GM19438 (cell line): Measurements from ENCODE around the gene RFFL.

Experiments
- ATAC-seq: cut with Tn5 transposase; IDR thresholded peaks from one replicate; pipeline ENCODE4 v1.9.1; 2021; ENCODE audit warnings: low read depth; ENCODE audit not compliant: unreplicated experiment

RFFL gene

GRCh38 chr17:35082073-35082657, 18.7 kb upstream of the RFFL start:
- ATAC-seq = no peak

- no peak for ATAC-seq
Observed at GRCh38 chr17:35081638-35082037, 18.1 kb upstream of the RFFL start.

- no peak for ATAC-seq
Observed at GRCh38 chr17:35080536-35080935, 17.0 kb upstream of the RFFL start.

GRCh38 chr17:35079547-35080423, 16.3 kb upstream of the RFFL start:
- ATAC-seq = no peak

DNA sequence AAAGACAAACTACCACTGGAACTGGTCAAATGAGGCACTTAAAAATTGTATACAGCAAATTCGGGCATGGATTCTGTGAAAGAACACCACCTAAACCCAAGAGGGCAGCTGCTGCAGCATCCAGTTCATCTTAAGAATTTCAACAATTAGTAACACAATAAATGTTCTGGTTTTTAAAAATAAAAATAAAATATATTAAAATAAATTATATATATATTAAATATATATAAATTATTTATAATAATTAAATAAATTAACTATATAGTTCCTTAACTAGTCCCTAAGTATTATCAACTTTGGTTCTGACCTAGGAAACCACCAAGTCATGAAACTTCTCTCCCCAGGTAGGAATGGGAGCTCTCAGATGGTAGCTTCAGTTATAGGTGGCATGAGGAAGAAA, 13.4 kb upstream of the RFFL start:
- ATAC-seq = no peak

DNA sequence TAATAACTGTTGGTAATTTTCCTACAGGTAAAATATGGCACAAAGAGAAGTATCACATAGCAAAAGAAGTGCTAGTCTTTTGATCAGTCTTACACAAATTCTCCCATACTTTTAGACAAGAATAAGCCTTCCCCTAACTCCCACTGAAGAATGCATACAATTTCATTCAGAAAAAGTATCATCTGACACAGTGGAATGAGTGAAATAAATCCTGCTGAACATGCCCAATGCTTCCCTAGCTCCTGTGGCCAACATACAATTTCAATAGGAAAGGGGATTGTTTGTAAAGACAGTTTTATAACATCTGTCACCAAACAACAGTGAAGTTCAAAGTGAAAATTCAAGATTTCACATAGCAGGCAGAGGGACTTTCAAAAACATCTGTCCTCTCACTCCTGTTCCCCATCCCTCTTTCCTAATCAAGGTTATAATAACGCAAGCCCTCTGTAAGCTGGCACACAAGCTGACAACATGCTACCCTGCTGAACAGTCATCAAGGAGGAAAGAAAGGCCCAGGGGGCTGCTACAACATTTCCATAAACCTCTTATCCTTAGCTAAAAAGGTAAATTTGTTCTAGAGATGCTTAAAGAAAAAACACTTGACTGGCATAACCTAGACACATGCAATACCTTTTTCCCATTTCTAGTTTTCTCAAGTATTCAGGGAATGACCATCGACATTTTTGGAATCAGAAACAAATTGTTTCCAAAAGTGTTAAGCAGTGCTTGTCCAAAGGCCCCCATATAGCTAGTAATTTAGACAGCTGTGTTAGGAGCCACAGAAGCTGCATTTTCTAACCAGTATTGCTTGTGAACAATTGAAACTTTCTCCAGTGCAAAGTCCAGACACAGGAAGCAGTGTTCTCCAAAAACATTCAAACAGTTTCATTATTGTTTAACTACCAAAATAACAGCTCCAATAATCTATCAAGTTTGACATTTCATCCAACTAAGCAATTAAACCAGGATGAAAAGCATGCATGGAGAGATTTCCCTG, 11.5 kb upstream of the RFFL start:
- no peak for ATAC-seq

DNA sequence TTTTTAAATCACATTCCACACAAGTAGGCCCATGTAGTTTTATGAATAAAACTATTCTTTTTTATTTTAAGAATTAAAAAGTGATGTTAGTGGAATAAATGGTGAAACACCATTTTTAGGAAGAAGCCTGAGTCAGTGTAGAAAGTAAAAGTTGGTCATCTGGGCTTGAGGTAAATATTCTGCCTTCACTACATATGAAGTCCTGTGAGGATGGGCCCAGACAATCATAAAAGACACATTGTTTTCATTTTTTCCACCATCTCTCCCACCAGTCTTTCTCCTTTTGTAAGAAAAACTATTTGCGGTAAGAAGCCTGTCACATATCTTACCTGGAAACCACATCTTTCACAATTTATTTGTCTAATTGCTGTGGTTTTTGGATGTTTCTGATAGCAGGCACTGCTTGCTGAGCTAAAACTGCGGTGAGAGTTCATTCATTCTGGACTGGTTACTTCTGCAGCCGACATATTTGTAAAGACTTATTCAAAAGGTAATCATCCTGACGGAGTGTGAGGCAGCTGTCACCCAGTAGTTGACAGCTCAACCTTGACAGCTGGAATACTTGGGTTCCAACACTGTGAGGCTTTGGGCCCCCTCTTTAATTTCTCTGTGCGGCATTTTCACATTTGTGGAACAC, 10.6 kb upstream of the RFFL start:
- ATAC-seq = no peak

- no peak for ATAC-seq
Observed at GRCh38 chr17:35073183-35073790, 9.8 kb upstream of the RFFL start.

DNA sequence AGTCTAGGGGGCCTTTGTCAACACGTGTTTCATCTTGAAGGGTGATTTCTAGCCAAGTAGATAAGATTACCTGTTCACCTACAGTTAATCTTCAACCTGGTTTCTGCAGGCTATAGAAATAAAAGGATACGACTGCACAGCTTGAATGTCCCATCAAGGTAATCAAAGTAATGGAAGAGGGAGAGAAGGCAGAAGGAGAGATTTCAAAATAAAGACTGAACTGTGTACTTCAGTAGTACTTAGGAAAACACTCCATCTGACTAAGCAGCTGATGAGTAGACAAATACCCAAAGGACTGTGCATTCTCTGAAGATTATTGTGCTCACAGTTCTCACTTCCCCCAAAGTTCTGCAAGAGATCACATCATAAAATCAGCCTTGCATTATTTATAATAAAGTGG, 5.8 kb upstream of the RFFL start:
- ATAC-seq = no peak

DNA sequence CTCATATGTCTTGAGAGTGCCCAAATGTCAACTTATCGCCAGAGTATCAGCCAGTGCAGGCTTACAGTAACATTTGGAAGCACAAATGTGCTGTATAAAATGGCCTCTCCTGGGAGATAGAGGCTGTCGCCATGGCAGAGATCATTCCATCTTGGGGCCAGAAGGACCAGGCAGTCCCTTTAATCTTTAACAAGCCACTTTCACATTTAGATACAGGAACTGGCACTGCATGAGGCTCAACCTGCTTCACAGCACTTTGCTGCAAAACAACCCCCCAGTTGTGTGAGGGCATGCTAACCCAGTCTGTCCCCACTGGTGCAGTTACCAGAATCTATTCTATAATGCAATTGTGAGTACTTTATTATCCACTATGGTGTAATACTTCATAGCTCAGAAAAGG, 4.7 kb upstream of the RFFL start:
- no peak for ATAC-seq

DNA sequence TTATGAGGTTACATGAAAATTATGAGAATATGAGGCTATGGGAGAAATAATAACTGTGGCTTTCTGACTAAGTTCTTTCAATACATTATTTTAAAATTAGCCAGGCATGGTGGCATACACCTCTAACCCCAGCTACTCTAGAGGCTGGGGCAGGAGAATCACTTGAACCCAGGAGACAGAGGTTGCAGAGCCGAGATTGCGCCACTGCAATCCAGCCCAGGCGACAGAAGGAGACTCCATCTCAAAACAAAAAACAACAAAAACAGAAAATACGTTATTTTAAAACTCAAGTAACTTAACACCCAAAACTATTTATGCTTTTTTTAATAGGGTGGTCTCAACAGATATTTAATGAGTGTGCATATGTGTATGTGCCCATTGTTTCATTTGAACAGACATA, 2.4 kb upstream of the RFFL start:
- ATAC-seq = no peak

DNA sequence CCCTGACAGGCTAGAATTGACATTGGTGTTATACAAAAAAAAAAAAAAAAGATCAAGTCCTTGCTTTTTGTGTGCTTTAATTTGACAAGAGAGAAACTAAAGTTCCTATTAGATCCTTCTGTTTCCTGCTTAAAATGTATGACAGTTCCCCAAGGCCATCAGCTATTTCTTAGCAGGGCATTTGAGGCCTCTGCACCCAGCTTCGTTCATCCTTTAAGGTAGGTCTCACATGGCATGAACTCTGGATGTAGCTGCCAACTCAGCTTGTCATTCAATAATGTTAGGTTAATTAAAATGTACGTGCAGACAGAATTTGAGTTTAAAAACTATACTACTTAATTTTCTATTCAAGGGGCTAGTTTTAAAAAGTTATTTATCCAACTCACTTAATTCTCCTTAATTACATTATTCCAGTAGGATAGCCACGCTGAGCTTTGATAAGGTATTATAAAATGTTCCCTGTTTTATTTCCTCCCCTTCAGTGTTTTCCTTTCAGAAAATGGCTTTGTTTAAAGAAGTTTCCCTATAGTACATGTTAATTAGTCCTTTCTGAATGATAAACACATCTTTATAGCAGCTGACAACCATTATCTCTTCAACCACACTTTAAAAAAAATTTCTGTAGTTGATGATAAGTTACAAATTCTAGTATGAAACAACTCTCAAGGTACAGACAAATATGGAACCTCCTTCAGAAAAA, 1.2 kb upstream of the RFFL start:
- no peak for ATAC-seq

DNA sequence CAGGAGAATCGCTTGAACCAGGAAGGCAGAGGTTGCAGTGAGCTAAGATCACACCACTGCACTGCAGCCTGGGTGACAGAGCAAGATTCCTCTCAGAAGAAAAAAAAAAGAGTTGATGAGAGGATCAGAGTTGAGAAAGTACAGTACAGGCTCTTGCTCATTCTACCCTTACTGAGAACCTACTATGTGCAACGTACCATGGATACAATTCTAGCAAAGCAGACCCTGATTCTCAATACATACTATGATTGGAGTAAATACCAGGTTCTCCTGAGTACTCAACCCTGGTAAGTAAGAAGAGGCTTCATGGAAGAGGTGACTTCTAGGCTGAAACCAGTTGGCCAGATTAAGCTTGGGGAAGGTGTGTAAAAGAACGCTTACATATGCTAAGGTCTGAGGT, 1.2 kb downstream of the RFFL start:
- ATAC-seq = no peak

DNA sequence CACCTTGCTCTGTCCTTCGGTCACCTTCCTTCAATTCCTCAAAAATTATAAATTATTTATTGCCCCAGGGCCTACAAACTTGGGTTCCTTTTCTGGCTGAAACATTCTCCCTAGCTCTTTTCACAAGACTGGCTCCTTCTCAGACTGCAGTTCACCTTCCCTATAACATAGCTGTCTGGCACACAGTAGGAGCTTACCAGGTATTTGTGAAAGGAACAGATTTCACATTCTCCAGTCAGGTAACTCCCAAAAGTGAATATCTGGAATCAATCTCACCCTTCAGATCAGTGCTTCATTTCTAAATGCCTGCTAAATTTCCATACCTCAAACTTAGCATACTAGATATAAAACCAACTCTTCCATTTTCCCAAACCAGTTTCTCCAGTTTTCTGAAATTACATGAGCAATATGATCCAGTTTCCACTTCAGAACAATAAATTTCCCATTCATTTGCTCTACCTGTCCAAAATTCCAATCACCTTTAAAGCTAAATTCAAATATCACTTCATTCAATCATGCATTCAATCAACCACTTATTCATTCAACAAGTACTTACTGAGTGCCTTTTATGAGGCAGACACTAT, 6.1 kb downstream of the RFFL start:
- no peak for ATAC-seq

GRCh38 chr17:35056013-35056412, 7.5 kb downstream of the RFFL start:
- no peak for ATAC-seq

DNA sequence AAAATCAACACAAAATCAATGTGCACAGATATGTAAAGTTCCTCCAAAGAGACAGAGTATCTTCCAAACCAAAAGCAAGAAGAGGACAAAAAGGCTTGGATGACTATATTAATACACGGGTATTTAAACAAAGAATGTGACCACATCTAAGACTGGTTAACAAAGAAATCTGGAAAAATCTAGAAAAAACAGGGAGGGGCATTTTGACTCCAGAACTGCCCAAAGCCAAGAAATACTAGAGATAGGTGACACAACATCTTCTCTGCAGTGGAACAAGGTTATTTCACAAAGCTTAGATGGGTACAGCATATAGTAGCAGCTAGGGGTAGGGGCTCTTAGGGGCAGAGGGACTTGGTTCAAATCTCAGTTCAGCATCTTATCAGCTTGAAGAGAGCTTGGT, 10.3 kb downstream of the RFFL start:
- no peak for ATAC-seq

GRCh38 chr17:35052780-35053179, 10.7 kb downstream of the RFFL start:
- ATAC-seq = no peak

- no peak for ATAC-seq
Observed at GRCh38 chr17:35052241-35052610, 11.3 kb downstream of the RFFL start.

DNA sequence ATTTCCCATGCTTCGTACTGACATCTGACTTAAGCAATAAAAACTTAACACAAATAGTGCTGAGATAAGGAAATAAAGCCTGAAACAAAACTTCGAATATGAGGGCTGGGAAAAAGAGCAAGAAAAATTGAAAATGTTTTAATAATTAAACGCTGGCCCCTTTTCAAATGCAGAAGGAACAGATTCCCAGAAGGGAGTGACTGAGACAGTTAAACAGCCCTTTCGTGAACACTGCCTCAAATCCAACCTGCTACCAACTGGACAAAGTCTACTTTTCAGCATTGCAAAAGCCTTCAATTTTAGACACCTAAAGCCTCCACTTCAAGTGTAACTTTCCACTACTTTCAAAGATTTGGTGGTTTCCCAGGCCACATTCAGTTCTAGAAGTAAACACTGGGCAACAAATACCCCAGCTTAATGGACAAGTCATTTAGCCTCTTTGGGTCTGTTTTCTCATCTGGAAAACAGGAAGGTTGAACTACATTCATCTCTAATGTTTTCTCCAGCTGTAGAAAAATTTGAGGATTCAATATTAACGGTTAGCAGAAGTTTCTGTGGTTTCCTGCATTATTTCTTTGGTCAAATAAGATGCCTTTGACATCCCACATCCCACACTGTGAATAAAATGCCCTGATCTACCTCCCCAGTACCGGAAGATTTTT, 11.8 kb downstream of the RFFL start:
- no peak for ATAC-seq
